GM19324 (cell line): ENCODE data around the gene TRNT1.

ENCODE experiments used
- ATAC-seq: cut with Tn5 transposase; IDR thresholded peaks from one replicate; pipeline ENCODE4 v1.9.1; 2021; ENCODE audit warnings: mild to moderate bottlenecking, moderate library complexity; ENCODE audit not compliant: unreplicated experiment, low FRiP score

Gene TRNT1

DNA sequence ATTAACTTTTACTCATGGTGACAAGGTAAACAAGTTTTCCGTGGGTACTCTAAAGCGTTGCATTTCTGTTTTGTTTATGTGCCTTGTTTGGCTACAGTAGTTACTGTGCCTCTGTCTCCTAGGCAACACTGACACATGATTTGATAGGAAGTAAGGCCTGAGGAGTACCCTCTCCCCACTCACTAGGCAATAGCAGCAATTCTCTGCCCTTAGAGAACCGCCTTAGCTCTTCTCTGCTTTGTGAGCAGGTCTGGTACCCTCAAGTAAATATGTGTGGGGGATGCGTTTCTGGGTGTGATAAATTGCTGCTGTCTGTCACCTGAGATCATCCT, 16.5 kb upstream of the TRNT1 start, which contains the start of gene IL5RA:
Gene IL5RA (minus strand): TSS at position 76 of the 332 bp plus-strand sequence. CDS start 5,390 bp downstream, outside the sequence.
- ATAC-seq, result peak; percentile 64

GRCh38 chr3:3110749-3111361, 15.9 kb upstream of the TRNT1 start:
- no peak for ATAC-seq

GRCh38 chr3:3113042-3113709, 13.6 kb upstream of the TRNT1 start:
- no peak for ATAC-seq

GRCh38 chr3:3117651-3118050, 9.1 kb upstream of the TRNT1 start:
- no peak for ATAC-seq

DNA sequence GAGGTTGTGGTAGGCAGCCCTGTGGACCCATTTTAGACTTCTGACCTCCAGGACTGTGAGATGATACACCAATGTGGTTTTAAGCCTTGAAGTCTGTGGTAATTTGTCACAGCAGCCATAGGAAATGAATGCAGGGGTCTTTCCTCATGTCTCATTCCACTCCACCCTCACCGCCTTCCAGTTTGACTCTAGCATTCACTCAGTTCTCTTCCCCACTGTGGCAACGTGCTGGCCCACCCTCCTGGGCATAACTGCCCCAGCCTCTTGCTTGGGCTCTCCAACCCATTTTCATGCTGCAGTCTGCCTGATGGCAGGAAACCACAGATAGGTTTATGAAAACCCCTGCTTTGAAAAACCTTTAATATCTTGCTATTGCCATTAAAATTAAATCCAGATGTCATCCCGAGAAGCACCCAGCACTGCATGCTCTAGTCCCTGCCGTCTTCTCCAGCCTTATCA, 7.3 kb upstream of the TRNT1 start:
- no peak for ATAC-seq

GRCh38 chr3:3125977-3126376, 763 bp upstream of the TRNT1 start:
- no peak for ATAC-seq

GRCh38 chr3:3127432-3128010, 781 bp downstream of the TRNT1 start:
- no peak for ATAC-seq

GRCh38 chr3:3129579-3129978, 2.8 kb downstream of the TRNT1 start:
- ATAC-seq, result no peak

GRCh38 chr3:3133500-3133899, 6.8 kb downstream of the TRNT1 start:
- no peak for ATAC-seq

DNA sequence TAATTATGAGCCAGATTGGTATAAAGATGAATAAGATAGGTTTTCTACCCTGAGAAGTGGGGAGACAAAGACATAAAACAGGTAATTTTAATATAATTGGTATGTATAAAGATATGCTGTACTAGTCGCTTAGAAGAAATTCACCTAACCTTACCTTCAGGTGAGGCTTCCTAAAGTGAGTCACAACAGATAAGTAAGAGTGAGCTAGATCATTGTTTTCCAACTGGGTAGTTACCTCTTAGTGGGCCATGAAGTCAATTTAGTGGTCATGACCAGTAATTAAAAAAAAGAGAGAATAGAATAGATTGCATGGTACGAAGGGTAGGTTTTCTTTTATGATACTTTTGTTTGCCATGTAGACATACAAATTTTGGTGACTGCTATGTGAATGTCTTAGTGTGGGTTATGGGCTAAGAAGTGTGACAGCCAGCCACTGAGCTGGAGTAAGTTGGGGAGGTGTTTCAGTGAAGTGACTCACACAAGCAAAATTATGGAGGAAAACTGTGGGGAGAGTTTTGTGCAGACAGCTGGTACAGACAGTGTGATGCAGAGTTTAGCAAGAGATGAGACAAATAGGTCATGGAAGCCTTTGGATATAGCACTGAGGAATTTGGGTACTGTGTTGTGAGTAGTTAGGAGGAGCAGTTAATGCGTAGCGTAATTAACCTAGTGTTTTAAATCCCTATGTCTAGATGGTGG, 8.2 kb downstream of the TRNT1 start:
- no peak for ATAC-seq

- ATAC-seq, result no peak
These were observed 10.8 kb downstream of the TRNT1 start for GRCh38 chr3:3137526-3137925.

GRCh38 chr3:3141939-3142338, 15.2 kb downstream of the TRNT1 start:
- ATAC-seq, result no peak

GRCh38 chr3:3145831-3146230, 19.1 kb downstream of the TRNT1 start:
- ATAC-seq, result no peak

DNA sequence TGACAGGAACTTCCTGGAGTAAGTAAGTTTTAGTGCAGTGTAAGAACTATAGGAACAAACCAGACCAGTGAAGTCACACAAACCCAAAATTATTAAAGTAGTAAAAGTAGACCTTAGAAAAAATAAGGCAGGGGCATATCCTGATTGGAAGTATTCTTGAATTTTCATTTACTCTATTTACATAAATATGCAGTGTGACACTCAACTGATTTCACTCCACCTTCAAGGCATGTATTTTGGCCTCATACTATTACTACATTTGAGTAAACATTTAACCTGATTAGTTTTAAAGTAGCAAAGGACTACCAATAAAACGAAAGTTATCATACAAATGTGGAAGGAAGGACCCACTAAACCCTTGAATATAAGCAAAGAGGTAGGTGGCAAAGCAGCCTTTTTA, 22.8 kb downstream of the TRNT1 start:
- no peak for ATAC-seq

DNA sequence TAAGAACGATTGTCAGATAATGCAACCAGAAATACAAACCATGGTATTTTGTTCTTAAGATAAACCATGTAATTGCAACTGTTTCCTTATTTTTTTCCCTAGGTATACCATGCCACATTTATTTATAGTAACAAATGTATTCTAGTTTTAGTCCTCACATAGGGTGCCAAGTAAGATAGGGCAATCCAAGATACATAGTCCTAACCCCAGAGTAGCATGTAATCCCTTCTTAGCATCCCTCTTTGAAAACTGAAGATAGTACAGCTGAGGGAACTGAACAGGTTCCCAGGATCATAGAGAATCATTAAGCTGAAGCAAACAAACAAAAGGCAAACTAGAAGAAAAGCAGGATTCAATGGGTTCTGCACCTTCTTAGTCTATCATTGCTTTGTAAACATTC, 24.8 kb downstream of the TRNT1 start:
- no peak for ATAC-seq

- no peak for ATAC-seq
These were observed 28.3 kb downstream of the TRNT1 start for GRCh38 chr3:3154879-3155610.

DNA sequence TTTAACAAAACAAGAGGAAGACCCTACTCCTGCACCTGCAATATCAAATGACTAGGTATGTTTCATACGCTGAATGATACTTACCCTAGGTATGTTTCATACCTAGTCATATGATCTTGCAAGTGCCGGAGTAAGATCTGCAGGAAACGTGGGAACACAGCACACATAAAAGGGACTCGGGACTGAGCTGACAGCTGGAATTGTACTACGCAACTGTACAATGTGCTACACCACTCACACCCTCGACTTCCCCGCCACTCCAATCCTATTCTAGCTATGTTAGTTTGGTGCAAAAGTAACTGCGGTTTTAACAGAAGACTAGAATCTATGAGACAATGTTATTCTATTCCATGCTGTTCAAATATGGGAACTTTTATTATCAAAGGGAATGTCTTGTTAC, 30.7 kb downstream of the TRNT1 start:
- ATAC-seq, result no peak

DNA sequence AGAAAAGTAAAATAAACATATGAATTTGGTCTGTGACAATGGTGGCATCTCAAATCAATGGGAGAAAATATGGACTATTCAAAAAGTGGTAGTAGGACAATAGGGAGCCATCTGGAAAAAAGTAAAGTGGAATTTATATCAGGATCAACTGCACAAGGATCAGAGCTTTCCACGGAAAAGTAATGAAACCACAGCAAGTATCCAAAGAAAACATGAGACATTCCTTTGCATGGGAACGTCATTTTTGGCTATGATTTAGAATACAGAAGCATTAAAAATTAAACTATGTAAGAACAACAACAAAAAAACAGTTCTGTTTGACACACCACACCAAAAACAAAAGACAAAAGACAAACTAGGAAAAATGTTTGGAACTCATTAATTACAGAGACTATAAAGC, 34.1 kb downstream of the TRNT1 start:
- ATAC-seq, result no peak

GRCh38 chr3:3165241-3165640, 38.5 kb downstream of the TRNT1 start:
- no peak for ATAC-seq

DNA sequence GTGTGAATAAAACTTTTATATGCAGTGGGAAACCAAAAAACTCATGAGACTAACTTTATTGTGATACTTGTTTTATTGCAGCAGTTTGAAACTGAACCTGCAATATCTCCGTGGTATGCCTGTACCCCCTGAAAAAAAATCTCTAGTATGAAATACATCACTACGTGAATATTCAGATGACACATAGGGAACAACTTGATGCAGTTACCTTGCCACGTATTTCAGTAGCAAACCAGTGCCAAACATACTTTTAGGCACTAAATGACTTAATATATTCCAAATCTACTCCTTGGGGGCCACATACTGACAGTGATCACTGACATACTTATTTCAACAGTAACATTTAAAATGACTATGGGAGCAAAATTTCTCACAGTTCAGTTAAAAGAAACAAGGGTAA, 38.9 kb downstream of the TRNT1 start:
- ATAC-seq, result no peak

- ATAC-seq, result no peak
These were observed 44.3 kb downstream of the TRNT1 start for GRCh38 chr3:3170998-3171397.
